ENCODE data around the gene ARL6IP1.
A peak's percentile ranks its signal among the peaks of the same experiment; 100 is the strongest.

The ARL6IP1 gene

DNA sequence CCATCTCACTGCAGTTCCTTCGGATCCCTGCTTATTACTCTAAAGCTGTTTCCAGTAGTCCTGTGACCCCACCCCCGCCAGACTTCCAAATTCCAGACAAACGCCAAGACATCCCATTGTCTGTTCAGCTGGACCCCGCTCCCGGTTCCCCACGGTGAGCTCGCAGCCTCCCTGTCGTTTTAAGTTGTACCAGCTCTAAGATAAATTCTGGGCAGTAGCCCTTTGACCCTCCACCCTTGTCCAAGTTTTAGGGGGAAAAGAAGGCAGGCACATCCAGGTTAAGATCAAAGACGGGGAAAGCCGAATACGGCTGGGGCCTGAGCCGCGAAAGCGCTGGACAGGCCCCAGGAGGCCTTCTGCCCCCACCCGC lies 589 bp downstream of the ARL6IP1 start:
- TF ChIP-seq, protein P1, sequence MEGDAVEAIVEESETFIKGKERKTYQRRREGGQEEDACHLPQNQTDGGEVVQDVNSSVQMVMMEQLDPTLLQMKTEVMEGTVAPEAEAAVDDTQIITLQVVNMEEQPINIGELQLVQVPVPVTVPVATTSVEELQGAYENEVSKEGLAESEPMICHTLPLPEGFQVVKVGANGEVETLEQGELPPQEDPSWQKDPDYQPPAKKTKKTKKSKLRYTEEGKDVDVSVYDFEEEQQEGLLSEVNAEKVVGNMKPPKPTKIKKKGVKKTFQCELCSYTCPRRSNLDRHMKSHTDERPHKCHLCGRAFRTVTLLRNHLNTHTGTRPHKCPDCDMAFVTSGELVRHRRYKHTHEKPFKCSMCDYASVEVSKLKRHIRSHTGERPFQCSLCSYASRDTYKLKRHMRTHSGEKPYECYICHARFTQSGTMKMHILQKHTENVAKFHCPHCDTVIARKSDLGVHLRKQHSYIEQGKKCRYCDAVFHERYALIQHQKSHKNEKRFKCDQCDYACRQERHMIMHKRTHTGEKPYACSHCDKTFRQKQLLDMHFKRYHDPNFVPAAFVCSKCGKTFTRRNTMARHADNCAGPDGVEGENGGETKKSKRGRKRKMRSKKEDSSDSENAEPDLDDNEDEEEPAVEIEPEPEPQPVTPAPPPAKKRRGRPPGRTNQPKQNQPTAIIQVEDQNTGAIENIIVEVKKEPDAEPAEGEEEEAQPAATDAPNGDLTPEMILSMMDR (IDR thresholded peaks at IDR 0.05; ENCODE audit: insufficient read depth, low read depth, low read length, missing control alignments): no peak
- H3K4me3 ChIP-seq (ENCODE audit: low read depth, low read length): peak overlapping the region; percentile 98
- DNase-seq (ENCODE audit: low read depth): no peak

DNA sequence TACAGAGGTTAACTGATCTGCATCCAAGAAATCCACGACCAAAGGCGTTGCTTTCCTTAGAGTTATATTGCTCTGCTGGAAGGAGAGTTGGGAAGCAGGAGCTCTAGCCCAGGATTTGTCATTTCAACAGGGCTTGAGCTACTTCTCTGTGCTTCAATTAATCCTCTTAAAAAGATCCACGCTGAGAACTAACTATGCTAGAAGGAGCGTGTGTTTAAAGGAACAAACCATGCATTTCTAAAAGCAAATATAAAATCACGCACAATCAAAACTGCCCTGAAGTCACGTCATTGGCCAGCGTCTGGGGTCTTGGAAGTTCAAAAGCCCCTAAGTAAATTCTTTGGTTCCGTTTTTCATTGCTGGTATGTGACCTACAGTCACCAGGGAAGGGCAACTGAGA lies 1.1 kb downstream of the ARL6IP1 start:
- peak overlapping the region; percentile 98 for H3K4me3 ChIP-seq (ENCODE audit: low read depth, low read length)
- no peak for DNase-seq (ENCODE audit: low read depth)
- TF ChIP-seq, protein P1 (IDR thresholded peaks at IDR 0.05; ENCODE audit: insufficient read depth, low read depth, low read length, missing control alignments): no peak

DNA sequence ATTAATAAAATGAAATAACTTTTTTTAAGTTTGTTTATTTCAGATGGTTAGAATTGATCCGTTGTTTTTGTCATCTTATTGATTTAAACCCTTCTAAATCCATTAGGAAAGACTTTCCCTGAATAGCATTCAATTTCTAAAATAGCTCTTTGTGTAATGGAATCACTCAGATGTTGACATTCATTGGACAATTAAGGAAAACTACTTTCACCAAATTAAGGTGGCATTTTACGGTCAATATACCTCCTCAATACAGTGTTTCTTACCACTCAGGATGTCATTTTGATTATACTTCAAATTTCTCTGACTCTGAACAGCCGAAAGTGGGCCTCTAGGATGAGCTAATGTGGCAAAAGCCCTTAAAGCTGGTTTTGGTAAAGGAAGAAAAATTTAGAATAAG lies 1.8 kb downstream of the ARL6IP1 start:
- peak overlapping the region; percentile 98 for H3K4me3 ChIP-seq (ENCODE audit: low read depth, low read length)
- DNase-seq (ENCODE audit: low read depth): no peak
- TF ChIP-seq, protein P1 (IDR thresholded peaks at IDR 0.05; ENCODE audit: insufficient read depth, low read depth, low read length, missing control alignments): no peak

DNA sequence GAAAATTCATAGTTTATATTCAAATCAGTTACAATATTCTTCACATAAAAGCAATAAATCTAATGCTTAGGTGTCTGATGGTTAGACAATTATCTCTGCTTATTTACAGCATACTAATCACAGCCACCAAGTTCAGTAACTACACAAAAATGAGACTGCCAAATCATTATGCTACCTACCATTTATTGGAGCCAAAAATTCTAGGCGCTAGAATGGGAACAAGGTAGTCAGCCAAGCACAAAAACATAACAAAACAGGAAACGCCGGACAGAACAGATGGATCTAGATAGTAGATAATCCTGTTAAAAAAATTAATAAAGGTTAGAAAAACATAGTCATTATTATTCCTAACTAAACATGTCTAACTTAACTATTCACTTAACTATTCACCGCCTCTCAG lies 3.6 kb downstream of the ARL6IP1 start:
- no peak overlapping the region for H3K4me3 ChIP-seq (ENCODE audit: low read depth, low read length)
- TF ChIP-seq, protein P1 (IDR thresholded peaks at IDR 0.05; ENCODE audit: insufficient read depth, low read depth, low read length, missing control alignments): no peak
- no peak for DNase-seq (ENCODE audit: low read depth)

DNA sequence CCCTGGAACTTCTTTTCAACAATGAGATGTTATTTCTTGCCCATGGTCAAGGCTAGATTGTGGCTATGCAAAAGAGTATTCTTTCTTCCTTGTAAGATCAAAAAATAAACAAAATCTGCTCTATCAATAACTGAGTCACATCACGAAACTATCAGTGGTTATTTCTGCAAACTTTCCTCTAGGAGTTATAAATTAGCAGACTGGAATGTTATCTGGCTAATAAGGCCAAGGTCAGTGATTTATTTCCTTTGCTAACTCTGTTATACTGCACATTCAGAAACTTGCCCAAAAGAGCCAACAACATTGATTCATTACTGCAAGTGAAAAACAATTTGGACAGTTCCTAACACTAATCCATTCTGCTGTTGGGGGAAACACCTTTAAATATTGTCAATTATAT lies 5.0 kb downstream of the ARL6IP1 start:
- DNase-seq (ENCODE audit: low read depth): no peak
- no peak overlapping the region for H3K4me3 ChIP-seq (ENCODE audit: low read depth, low read length)
- TF ChIP-seq, protein P1 (IDR thresholded peaks at IDR 0.05; ENCODE audit: insufficient read depth, low read depth, low read length, missing control alignments): no peak

DNA sequence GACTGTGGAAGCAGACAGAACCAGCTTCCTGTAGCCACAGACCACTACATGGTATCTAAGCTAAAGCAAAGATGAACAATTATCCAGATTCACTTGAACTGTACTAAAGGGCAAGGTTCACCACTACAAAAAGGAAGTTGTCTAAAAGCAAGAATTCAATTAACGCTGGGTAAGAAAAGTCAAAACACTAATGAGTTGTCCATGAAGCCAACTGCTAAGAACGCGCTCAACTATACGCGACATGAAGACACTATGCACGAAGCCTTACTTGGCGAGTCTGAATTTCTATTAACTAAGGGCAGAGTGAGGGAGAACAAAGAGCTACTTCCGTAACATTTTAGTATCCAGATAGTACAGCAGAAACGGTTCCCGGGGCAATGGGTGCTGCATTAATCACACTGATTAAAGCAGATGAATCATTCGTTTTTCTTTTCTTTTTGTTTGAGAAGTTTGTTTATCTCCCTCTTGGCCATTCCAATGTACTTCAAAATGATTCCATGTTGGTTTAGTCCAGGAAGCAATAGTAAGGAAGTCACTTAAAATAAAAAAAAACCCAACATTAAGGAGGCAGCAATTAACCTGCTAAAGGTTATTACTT lies 8.4 kb downstream of the ARL6IP1 start:
- no peak overlapping the region for H3K4me3 ChIP-seq (ENCODE audit: low read depth, low read length)
- TF ChIP-seq, protein P1 (IDR thresholded peaks at IDR 0.05; ENCODE audit: insufficient read depth, low read depth, low read length, missing control alignments): no peak
- no peak for DNase-seq (ENCODE audit: low read depth)
